Astrocyte (in vitro differentiated cells and primary cell): ENCODE results near the gene GFRAL. TPM values are rescaled to one million over a fixed set of nuclear protein-coding genes. Genes with fewer than 3 reads are reported as not detected.
"Not testable (repeated sequence)": the region's sequence is repeated elsewhere in the genome, so short reads cannot be mapped to it uniquely, and the experiment has no call there.

ENCODE experiments used
- DNase-seq: peaks from one replicate; pipeline ENCODE4 v3.0.0-alpha.2; 2010; ENCODE audit warnings: low read depth
- FAIRE-seq: peaks from 2 replicates; lab custom pipeline; 2011; peaks lifted over from hg19 to GRCh38; lab: Jason Lieb, UNC
- H2AFZ ChIP-seq: 2 replicates; pipeline ENCODE4 v1.6.0; 2012; ENCODE audit warnings: low read depth, low read length, inconsistent platforms
- H3K27ac ChIP-seq: 2 replicates; pipeline ENCODE4 v1.5.1; 2011; ENCODE audit warnings: low read depth, low read length, inconsistent platforms
- H3K27me3 ChIP-seq: 2 replicates; pipeline ENCODE4 v1.6.0; 2011; ENCODE audit warnings: low read length, inconsistent platforms; ENCODE audit not compliant: insufficient read depth
- H3K36me3 ChIP-seq: 2 replicates; pipeline ENCODE4 v1.5.1; 2011; ENCODE audit warnings: low read length, inconsistent platforms; ENCODE audit not compliant: insufficient read depth
- H3K4me1 ChIP-seq: 2 replicates; pipeline ENCODE4 v1.5.1; 2011; ENCODE audit warnings: low read length, inconsistent platforms; ENCODE audit not compliant: insufficient read depth
- H3K4me2 ChIP-seq: 2 replicates; pipeline ENCODE4 v1.6.0; 2012; ENCODE audit warnings: low read length, inconsistent platforms
- H3K4me3 ChIP-seq: 2 replicates; pipeline ENCODE4 v1.5.1; 2011; ENCODE audit warnings: low read depth, mild to moderate bottlenecking, low read length, inconsistent platforms; ENCODE audit not compliant: insufficient read depth
- H3K79me2 ChIP-seq: 2 replicates; pipeline ENCODE4 v1.6.0; 2012; ENCODE audit warnings: mild to moderate bottlenecking, low read length, inconsistent platforms; ENCODE audit not compliant: insufficient read depth
- H3K9ac ChIP-seq: 2 replicates; pipeline ENCODE4 v1.6.0; 2012; ENCODE audit warnings: mild to moderate bottlenecking, low read length, inconsistent platforms
- H3K9me3 ChIP-seq: 2 replicates; pipeline ENCODE4 v1.5.1; 2012; ENCODE audit warnings: low read depth, mild to moderate bottlenecking, low read length, inconsistent platforms; ENCODE audit not compliant: insufficient read depth
- H4K20me1 ChIP-seq: 2 replicates; pipeline ENCODE4 v1.6.0; 2012; ENCODE audit warnings: low read length, inconsistent platforms; ENCODE audit not compliant: insufficient read depth
- H3K27ac Mint-ChIP-seq: one replicate; pipeline ENCODE4 v1.8.0; 2021; ENCODE audit warnings: mild to moderate bottlenecking, mixed read lengths; ENCODE audit not compliant: unreplicated experiment
- H3K27me3 Mint-ChIP-seq: one replicate; pipeline ENCODE4 v1.8.0; 2021; ENCODE audit warnings: low read depth, mixed read lengths; ENCODE audit not compliant: unreplicated experiment
- H3K36me3 Mint-ChIP-seq: one replicate; pipeline ENCODE4 v1.8.0; 2021; ENCODE audit warnings: low read depth, mixed read lengths; ENCODE audit not compliant: unreplicated experiment
- H3K4me1 Mint-ChIP-seq: one replicate; pipeline ENCODE4 v1.8.0; 2021; ENCODE audit warnings: low read depth, mixed read lengths; ENCODE audit not compliant: unreplicated experiment
- H3K4me3 Mint-ChIP-seq: one replicate; pipeline ENCODE4 v1.8.0; 2021; ENCODE audit warnings: mild to moderate bottlenecking, moderate library complexity, mixed read lengths; ENCODE audit not compliant: unreplicated experiment
- H3K9me3 Mint-ChIP-seq: one replicate; pipeline ENCODE4 v1.8.0; 2021; ENCODE audit warnings: mild to moderate bottlenecking, mixed read lengths; ENCODE audit not compliant: unreplicated experiment
- CTCF ChIP-seq: IDR thresholded peaks from 2 replicates; pipeline ENCODE4 v1.5.1; 2011; ENCODE audit warnings: low read depth, mild to moderate bottlenecking, inconsistent platforms, low read length, moderate library complexity; ENCODE audit not compliant: insufficient read depth
- EZH2 ChIP-seq: IDR thresholded peaks from 2 replicates; pipeline ENCODE4 v1.6.1; 2012; ENCODE audit warnings: mild to moderate bottlenecking, low read length, inconsistent platforms; ENCODE audit not compliant: insufficient read depth
- total RNA-seq: library from RNA; stranded (reverse); gene quantifications from 2 replicates; pipeline ENCODE4 v1.2.1, GENCODE V29; 2021

GFRAL gene
- total RNA-seq, 1 donor from 2014 or later, result not detected

GRCh38 chr6:55293116-55293515 is 34.2 kb upstream of the GFRAL start:
- Histone ChIP-seq H3K27ac (no peak overlapping the region), H3K4me2 (no peak overlapping the region), H3K9me3 (no peaks in the 10 kb centered on the region), H4K20me1 (no peaks in the 10 kb centered on the region), H3K36me3 (no peaks in the 10 kb centered on the region), H3K79me2 (no peaks in the 10 kb centered on the region), H3K9ac (no peak overlapping the region), H2AFZ (no peak overlapping the region), H3K27me3 (no peaks in the 10 kb centered on the region), H3K4me1 (no peaks in the 10 kb centered on the region), H3K4me3 (no peak overlapping the region)
- Mint-ChIP-seq H3K36me3 (no peaks in the 10 kb centered on the region), H3K9me3 (peaks cover 4% of the 10 kb centered on the region), H3K27me3 (no peaks in the 10 kb centered on the region), H3K4me3 (no peak overlapping the region), H3K27ac (no peak overlapping the region), H3K4me1 (peaks cover 1% of the 10 kb centered on the region)
- FAIRE-seq (no peak), DNase-seq (no peak)
- TF ChIP-seq EZH2 (no peak), CTCF (peak; percentile 20)

- H3K79me2 ChIP-seq, H3K27me3 ChIP-seq, H3K4me1 Mint-ChIP-seq, H3K4me3 Mint-ChIP-seq, H3K9me3 Mint-ChIP-seq, DNase-seq, H3K9me3 ChIP-seq, H3K9ac ChIP-seq, H3K36me3 ChIP-seq, H3K27ac ChIP-seq, H3K4me2 ChIP-seq, FAIRE-seq, H3K4me1 ChIP-seq, H2AFZ ChIP-seq, H3K27ac Mint-ChIP-seq, H3K36me3 Mint-ChIP-seq, H4K20me1 ChIP-seq, H3K4me3 ChIP-seq, H3K27me3 Mint-ChIP-seq: not testable (repeated sequence)
Measured at GRCh38 chr6:55297214-55297613, 30.1 kb upstream of the GFRAL start.

- Histone ChIP-seq H3K4me3 (no peak overlapping the region), H4K20me1 (no peaks in the 10 kb centered on the region), H3K4me2 (no peak overlapping the region), H3K9me3 (no peaks in the 10 kb centered on the region), H2AFZ (no peak overlapping the region), H3K4me1 (no peaks in the 10 kb centered on the region), H3K27ac (no peak overlapping the region), H3K36me3 (no peaks in the 10 kb centered on the region), H3K9ac (no peak overlapping the region), H3K79me2 (no peaks in the 10 kb centered on the region), H3K27me3 (no peaks in the 10 kb centered on the region)
- no peaks in the 10 kb centered on the region for H3K27me3 Mint-ChIP-seq
- no peak overlapping the region for H3K4me3 Mint-ChIP-seq
- peaks cover 4% of the 10 kb centered on the region for H3K9me3 Mint-ChIP-seq
- FAIRE-seq, result no peak
- H3K36me3 Mint-ChIP-seq, result no peaks in the 10 kb centered on the region
- DNase-seq, result no peak
- TF ChIP-seq CTCF, result no peak
- no peak overlapping the region for H3K27ac Mint-ChIP-seq
- no peaks in the 10 kb centered on the region for H3K4me1 Mint-ChIP-seq
Measured at GRCh38 chr6:55299286-55299985, 27.8 kb upstream of the GFRAL start.
